GM19025 (cell line): ENCODE results near the gene GTSF1L.
A peak's percentile ranks its signal among the peaks of the same experiment; 100 is the strongest.

Source experiments
- ATAC-seq: cut with Tn5 transposase; IDR thresholded peaks from one replicate; pipeline ENCODE4 v1.9.1; 2021; ENCODE audit warnings: mild to moderate bottlenecking, low read depth, moderate library complexity; ENCODE audit not compliant: unreplicated experiment

GTSF1L gene

DNA sequence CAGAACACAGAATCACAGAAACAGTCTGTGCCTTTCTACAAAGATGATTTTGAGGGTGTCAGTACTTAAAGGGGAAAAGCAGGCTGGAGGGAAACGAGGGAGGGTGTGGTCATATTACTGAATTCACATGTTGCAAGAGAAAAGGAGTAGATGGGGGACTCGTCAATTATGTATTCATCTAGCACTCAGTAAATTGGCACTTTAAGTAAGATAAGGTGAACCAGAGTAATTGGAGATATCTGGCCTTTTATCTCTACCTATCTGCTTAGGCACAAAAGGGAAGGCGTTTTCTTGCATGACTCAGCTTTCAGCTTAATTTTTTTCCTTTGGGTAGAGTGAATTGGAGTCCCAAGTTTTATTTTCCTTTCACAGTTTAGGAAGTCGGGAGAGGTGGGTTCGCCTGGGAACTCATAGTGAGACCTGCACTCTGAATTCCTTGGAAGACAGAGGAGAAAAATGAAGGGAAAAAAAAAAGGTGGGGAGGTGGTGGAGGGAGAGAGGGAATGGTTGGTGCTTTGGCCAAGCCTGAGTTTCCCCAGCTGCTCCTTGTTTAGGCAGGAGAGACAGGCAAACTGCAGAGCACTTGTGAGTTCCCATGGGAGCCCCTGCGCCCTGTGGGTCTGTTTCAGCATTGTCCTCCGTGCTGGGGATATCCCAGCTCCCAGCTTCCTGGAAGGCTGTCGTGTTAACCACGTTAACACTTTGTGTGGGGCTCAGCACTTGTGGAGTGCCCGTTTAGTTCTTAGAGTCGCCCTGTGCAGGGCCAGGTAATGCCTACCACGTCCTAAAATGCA is 19.7 kb upstream of the GTSF1L start:
- ATAC-seq: no peak

DNA sequence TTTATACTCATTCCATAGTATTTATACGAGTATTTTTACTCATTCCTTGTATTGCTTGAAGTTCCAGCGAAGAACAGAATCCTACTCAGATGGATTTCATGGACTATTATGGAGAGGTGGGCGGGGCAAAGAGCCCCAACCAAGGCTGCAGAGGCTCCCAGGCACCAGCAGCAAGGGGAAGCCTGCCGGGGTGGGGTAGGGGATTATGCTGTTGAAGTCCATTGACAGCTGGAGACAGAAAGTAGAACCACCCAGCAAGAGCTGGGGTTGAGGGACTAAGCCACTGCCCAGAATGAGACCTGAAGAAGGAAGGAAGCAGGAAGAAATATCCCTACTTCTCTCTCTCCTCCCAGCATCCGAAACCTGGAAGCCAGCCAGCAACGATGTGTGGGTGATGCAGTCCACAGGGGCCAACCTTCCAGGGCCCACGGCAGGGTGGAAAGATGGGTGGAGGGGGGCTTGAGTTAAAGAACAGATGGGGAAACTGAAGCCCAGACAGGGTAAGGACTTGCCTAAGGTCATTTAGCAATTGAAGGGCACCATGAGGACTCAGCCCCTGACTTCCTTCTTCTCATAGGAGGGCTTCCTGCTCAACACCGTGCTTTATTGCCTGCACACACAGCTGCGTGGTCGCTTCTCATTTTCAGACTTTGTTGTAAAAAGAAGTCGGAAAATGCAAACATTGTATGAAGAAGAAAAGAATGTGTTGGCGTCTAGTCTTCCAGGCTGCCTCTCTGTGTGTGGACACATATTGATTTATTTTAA is 18.3 kb upstream of the GTSF1L start:
- ATAC-seq: no peak

DNA sequence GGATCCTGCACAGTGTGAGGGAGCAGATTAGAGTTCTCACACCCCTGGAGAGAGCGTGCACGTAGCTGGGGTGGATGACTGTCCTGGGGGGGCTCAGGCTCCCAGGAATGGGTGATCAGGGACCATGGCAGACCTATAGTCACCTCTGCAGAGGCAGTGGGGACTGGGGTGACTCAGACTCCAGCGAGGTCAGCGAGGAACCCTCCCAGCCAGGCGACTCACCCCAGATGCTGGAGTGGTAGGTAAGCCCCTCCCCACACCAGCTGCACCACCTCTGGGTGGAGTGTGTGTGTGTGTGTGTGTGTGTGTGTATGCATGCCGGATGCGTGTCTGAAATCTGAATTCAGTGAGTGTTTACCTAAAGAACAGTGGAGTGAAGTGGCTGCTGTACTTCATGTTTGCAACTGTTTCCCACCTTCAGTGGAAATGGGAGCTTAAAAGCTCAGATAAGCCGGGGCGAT is 17.4 kb upstream of the GTSF1L start:
- ATAC-seq: no peak

DNA sequence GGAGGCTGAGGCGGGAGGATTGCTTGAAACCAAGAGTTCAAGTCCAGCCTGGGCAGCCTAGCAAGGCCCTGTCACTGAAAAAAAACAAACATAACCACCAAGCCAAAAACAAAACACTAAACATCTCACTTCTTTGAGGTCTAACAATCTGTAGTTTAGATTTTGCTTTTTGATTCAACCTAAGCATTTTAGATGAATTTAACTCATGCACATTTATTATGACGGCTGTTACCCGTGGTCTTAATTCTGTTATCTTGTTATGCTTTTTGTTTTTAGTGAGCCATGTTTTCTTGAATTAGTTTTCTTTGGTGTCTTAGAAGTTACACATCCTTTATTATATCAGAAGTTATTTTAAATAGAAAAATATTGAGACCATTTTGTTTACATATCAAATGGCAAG is 13.8 kb upstream of the GTSF1L start:
- ATAC-seq: no peak

DNA sequence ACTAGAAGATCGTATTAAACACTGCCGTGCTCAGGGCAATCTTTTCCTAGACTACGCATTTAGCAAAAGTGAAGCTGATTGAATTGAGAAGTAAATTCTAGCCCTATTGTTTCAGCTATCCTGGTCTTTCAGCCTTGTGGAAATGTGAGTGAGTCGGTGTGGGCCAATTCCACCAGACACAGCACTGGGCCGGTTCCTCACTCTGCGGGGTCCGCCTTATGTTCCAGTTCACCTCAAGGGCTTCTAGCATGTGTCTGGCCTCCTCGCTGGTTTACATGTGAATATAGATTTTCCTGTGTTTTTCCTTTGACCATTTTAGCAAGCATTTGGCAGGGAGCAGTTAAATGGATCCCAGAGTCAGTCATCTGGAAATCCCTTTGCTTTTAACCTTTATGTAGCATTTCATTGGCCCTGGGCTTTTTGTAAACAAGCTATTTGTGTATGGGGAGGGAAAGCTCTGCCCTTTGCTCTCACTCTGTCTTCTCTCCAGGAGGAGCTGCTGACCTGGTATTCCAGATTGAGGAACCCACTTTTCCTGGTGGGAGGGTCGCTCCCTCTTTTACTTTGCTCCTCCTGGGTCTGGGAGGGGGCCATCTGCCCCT is 12.4 kb upstream of the GTSF1L start:
- no peak for ATAC-seq

DNA sequence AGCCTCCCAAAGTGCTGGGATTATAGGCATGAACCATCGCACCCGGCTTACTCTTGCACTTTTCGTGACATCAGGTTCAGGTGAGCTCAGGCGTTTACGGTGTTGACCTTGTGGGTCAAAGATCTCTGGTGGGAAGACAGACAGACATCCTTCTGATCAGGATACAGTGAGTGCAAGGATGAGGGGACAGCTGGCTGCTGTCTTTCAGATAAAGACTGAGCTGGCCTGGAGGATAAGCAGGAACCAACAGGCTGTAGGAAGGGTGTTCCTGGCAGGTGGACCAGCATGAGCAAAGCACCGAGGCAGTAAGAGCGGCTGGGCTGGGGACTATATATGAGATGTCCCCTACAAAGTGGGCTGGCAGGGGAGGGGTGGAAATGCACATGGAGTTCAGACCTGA is 11.1 kb upstream of the GTSF1L start:
- no peak for ATAC-seq

DNA sequence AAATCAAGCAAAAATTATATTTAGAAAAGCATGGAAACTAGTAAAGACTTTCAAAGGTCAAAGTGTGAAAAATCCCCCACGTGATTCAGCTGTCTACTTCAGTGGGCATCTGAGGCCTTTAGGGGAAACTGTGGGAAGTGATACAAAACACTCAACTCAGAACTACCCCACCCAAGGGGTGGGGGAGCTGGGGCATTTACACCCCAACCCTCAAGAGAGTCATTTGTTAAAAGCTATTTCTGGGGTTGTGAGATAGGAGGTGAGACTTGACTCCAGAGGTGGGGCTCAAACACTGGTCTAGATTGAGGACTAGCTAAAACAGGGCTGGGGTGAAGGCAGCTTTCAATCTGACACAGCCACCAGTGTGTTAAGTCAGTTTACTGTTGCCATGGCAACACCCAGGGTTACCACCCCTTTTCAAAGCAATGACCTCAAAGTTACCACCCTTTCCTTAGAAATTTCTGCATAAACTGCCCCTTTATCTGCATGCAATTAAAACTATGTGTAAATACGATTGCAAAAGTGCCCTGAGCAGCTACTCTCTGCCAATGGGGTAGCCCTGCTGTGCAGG is 9.9 kb upstream of the GTSF1L start:
- peak; percentile 68 for ATAC-seq

DNA sequence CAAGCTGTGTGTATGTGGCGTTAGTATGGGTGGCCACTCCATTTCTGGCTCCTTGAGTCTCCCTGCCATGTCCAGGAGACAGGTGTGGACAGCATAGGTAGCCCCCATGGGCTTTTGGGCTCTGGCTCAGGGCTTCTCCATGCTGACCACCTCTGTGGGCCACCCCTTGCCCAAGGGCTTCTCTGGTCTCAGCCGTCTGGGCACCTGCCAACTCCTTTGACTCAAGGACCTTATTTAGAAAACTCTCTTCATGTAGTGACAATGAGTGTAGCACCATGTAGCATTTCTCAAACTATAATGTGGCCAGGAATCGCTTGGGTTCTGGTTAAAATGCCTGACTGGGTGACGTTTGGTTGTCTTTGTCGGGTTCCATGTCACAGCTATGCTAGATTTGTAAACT is 5.1 kb upstream of the GTSF1L start:
- ATAC-seq: no peak

DNA sequence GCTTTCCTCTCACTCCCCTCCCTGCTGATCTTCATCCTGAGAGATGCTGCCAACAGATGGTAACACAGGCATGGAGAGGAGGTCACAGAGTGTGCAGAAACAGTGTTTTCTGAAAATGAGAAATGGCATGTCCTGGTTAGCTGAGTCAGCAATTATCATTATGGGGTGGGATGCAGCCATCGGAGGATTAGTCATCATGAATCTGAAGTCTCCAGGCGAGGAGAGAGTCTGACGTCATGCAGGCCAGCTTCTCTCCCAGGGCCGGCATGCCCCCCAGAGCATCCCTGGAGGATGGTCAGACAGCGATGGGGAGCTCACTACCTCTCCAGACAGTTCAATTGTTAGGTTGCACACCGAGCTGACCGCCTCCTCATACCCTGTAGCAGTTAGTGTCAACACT is 4.7 kb upstream of the GTSF1L start:
- ATAC-seq: no peak

DNA sequence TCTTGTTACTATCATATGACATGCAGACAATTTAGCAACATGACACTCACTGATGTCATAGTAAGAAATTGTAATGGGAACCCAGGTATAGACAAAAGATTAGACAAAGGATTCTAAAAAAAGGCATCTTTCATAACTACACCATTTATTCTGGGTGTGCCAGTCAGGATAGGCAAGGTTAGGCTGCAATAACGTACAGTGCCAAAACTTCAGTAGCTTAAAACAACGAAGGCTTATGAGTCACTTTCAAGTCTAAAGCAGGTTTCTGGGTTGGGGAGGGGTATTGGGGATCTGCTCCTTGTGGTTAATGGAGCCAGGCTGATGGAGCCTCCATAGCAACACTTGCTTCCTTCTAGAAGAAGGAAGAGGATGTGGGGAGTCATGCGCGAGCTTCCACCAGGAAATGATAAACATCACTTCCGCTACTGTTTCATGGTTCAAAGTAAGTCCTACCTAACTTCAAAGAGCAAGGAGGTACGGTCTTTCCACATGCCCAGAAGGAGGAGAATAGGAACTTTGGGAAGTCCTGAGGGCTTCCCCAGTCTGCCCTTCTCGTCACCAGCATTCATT is 2.0 kb upstream of the GTSF1L start:
- ATAC-seq: no peak

DNA sequence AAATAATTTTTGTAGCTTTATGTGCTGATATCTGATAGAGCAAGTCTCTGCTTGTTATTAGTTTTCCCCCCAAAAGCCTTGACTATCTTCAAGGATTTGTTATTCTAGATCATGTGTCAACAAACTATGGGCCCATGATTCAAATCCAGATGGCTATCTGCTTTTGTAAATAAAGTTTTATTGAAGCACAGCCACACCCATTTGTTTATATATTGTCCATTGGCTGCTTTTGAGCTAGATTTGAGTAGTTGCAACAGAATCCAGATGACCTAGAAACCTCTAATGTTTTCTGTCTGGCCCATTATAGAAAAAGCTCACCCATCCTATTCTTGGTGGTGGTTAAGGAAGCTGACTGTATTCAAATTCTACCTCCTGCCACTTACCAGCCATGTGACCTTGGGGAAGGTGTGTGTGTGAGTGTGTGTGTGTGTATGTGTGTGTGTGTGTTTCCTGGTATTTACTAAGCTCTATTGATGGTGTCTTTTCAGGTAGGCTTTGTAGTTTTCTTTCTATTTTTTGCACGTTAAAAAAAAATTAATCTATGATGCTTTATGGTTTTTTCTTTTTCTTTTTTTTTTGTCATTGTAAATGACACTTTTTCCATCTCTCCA is 1.3 kb upstream of the GTSF1L start:
- no peak for ATAC-seq

DNA sequence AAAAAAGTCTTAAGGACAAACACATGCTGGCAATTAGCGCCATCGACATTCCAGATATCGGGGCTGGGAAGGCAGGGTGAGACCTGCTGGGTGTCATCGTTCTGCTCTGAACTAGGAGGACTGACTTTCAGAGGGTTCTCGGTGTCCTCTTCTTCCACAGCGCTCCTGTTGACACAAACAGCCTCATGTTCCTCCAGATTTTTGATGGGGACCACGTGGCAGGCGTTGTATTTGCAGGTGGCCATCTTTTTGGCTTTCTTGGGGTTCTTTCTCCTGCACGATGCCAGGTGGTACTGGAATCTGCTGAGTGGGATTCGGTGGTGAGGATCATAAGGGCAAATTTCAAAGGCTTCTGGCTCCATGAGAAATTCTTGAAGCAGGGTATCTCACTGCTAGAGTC is 469 bp downstream of the GTSF1L start:
- no peak for ATAC-seq

DNA sequence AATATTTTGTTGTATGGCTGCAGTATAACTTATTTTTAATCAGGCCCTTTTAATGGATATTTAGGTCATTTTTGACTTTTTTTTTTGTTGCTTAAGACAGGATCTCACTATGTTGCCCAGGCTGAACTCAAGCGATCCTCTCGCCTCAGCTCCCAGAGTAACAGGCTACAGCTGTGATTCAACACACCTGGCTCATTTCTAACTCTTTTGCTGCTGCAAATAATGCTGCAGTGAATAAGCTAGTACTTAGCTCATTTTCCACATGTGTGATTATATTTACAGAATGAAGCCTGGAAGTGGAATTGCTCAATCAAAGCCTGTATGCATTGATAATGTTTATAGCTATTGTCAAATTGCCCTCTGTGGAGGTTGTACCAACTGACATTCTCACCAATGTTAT is 1.1 kb downstream of the GTSF1L start:
- no peak for ATAC-seq

DNA sequence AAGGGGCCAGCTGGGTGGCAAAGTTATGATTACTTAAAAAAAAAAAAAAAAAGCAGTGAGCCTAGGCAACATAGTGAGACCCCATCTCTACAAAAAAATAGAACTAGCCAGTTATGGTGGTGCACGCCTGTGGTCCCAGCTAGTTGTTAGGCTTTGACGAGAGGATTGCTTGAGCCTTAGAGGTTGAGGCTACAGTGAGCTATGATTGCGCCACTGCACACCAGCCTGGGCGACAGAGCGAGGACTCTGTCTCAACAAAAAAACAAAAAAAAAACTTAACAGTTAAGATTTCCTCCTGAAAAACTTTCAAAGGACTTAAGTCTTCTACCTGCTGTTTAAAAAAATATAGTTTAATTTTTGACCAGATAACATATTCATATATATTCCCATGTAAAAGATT is 2.4 kb downstream of the GTSF1L start:
- ATAC-seq: no peak

DNA sequence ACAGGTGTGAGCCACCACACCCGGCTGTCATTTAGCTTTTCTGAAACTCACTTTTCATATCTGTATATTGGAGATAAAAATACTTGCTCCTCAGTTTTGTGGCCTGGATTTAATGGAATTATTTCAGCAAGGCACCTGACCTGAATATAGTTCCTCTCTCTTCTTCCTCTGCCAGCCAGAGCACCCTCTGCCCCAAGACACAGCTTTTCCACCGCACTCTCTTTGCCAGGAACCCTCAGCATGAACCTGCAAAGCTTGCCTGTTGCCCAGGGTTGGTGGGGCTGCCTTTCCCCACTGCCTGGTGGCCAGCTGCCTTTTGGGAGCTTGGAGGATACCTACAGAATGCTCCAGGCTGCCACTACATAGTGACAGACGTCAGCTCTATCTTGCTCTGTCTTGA is 3.1 kb downstream of the GTSF1L start:
- no peak for ATAC-seq

DNA sequence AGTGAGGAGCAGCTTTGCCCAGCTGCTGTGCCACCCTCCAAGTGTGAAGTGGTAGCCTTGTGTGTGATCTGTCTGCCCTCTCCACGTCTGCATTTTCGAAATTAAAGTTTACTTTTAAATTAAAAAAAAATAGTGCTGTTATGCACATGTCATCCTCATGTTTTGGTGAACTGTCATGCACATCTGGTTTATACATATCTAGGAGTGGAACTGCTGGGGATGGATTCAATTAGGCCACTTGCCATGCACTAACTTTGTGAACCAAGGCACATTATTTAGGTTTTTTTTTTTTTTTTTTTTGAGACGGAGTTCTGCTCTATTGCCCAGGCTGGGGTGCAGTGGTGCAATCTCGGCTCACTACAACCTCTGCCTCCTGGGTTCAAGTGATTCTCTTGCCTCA is 3.6 kb downstream of the GTSF1L start:
- ATAC-seq: no peak

DNA sequence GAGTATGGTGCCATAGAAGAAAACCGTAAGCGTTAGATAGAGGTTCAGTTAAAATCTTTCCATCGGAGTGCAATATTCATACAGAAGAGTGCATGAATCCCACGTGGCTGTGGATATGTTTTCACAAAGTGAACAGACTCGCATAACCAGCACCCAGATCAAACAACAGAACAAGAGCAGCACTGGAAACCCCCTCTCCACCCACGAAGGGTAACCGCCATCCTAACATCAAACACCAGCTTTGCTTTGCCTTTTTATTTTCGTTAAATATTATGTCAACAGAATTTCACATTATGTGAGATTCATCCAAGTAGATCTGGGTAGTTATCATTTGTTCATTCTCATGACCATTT is 4.7 kb downstream of the GTSF1L start:
- no peak for ATAC-seq

DNA sequence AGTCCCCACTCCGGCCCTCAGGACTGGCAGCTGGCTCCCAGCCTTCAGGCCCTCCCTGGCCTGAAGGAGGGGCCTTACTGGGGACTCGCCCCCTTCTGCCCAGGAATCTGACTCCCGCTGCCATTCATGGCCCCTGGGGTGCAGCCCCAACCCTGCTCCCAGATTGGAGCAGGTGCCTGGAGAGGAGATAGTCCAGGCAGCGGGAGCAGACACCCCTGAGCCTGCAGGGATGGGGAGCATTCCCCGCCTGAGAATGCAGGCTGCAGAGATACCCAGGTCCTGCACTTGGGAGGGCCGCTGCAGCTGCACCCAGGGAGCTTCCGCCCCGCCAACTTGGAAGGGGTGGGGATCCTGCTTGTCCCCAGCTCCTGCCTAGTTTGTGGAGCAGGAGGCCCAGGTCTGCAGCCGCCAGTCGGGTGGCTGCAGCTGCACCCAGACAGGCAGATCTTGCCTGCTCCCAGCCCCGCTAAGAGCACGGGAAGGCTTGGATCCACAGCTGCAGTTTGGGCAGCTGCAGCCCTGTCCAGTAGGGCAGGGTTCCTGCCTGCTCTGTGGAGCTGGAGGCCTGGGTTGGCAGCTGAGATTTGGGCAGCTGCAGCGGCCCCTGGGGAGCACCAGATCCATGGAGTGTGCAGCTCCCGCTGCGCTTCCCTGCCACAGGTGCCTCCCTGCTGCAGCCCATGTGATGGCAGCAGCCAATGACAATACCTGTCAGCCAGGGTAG is 5.2 kb downstream of the GTSF1L start:
- no peak for ATAC-seq

DNA sequence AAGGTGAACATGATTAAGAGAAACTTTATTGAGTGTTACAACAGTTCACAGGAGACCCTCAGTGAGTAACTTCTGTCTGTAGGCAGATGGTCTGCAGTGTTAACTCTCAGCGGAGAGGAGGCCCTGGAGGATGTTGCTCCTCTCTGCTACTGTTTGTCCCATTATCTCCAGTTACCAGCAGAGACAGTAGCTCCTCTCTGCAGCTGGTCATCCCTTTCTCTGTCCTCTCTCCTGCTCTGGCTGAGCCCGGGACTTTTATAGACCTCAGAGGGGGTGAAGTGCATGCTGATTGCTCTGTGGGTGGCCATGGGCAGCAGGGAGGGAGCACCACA is 5.7 kb downstream of the GTSF1L start:
- ATAC-seq: no peak

DNA sequence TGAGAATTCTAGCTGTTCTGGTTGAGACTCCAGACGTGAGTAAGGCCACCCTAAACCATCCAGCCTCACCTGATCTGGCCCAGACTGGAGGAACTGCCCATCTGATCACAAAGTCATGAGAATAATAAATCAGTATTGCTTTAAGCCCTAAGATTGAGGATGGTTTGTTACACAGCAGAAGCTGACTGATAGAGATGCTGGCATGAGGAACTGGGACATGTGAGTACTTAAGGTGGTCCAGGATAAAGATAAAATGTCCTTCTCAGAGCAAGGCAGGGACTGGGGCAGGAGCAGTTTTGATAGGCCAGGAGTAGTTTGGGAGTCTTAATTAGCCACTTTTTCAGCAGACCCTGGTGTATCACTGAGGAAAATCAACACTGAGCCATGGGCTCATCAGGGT is 6.8 kb downstream of the GTSF1L start:
- no peak for ATAC-seq
